Lower lobe of right lung (tissue), 2 donors: ENCODE measurements around the gene WBP2. TPM values are rescaled to one million over a fixed set of nuclear protein-coding genes. Genes with fewer than 3 reads are reported as not detected.

Experiments used
- ATAC-seq, 2 donors: fragments of 200-7000 bp; cut with Tn5 transposase; one replicate each; pipeline ENCODE4 v1.9.1; 2020 to 2022; ENCODE audit warnings: mild to moderate bottlenecking in 2 of 2, moderate library complexity in 2 of 2
- DNase-seq: peaks from one replicate; pipeline ENCODE4 v3.0.0-alpha.2; 2020
- H3K27ac ChIP-seq: fragments of 200-600 bp; one replicate; pipeline ENCODE4 v1.8.0; 2022
- H3K27me3 ChIP-seq: fragments of 200-600 bp; one replicate; pipeline ENCODE4 v1.8.0; 2022; ENCODE audit warnings: low read depth
- H3K36me3 ChIP-seq: fragments of 200-600 bp; one replicate; pipeline ENCODE4 v1.8.0; 2022; ENCODE audit warnings: mild to moderate bottlenecking
- H3K4me1 ChIP-seq: fragments of 200-600 bp; one replicate; pipeline ENCODE4 v1.8.0; 2022
- H3K4me3 ChIP-seq: fragments of 200-600 bp; one replicate; pipeline ENCODE4 v1.8.0; 2022; ENCODE audit warnings: mild to moderate bottlenecking
- H3K9me3 ChIP-seq: fragments of 200-600 bp; one replicate; pipeline ENCODE4 v1.8.0; 2022
- CTCF ChIP-seq: fragments of 200-600 bp; IDR thresholded peaks from one replicate; pipeline ENCODE4 v1.8.0; 2022; ENCODE audit warnings: antibody characterized with exemption, mild to moderate bottlenecking
- intact Hi-C: fragments of 100-400 bp; cut with DNase I; formaldehyde crosslinking; loops from one replicate; pipeline ENCODE4 v1.11.0; 2022
- total RNA-seq: library from RNA; stranded (reverse); fragmentation: NEBNext Ultra II Directional; extraction: Animal tissue kit (Norgen Biotek cat#: 25700); gene quantifications from one replicate; pipeline ENCODE4 v1.2.1, GENCODE V29; 2021
- donor health status: DM: no; HTN: yes; CAD: no; lungs with severe emphysema.

WBP2 gene
- total RNA-seq, 1 donor from 2014 or later: 145 TPM

GRCh38 chr17:75824050-75824552, 31.0 kb downstream of the WBP2 start:
- TF ChIP-seq CTCF: no peak
- no peak overlapping the region for H3K4me3 ChIP-seq
- intact Hi-C loops: no loop called here
- H3K36me3 ChIP-seq: peaks cover 93% of the 10 kb centered on the region
- no peak for DNase-seq
- no peaks in the 10 kb centered on the region for H3K27me3 ChIP-seq
- H3K27ac ChIP-seq: no peak overlapping the region
- ATAC-seq: no peak
- H3K9me3 ChIP-seq: no peaks in the 10 kb centered on the region
- H3K4me1 ChIP-seq: peaks cover 20% of the 10 kb centered on the region

- H3K27me3 ChIP-seq: no peaks in the 10 kb centered on the region
- no peak overlapping the region for H3K27ac ChIP-seq
- peaks cover 93% of the 10 kb centered on the region for H3K36me3 ChIP-seq
- H3K4me1 ChIP-seq: peaks cover 19% of the 10 kb centered on the region
- no peak for TF ChIP-seq CTCF
- H3K4me3 ChIP-seq: no peak overlapping the region
- DNase-seq: no peak
- H3K9me3 ChIP-seq: no peaks in the 10 kb centered on the region
- peak in 1 of 2 donors; percentile 1 for ATAC-seq
- intact Hi-C loops: no loop called here
Observed at GRCh38 chr17:75823257-75824041, 31.7 kb downstream of the WBP2 start.

- intact Hi-C loops: no loop called here
- H3K4me1 ChIP-seq: peaks cover 12% of the 10 kb centered on the region
- no peak for ATAC-seq
- H3K36me3 ChIP-seq: peaks cover 93% of the 10 kb centered on the region
- no peaks in the 10 kb centered on the region for H3K9me3 ChIP-seq
- H3K27me3 ChIP-seq: no peaks in the 10 kb centered on the region
- H3K27ac ChIP-seq: no peak overlapping the region
- DNase-seq: no peak
- TF ChIP-seq CTCF: no peak
- no peak overlapping the region for H3K4me3 ChIP-seq
Observed at GRCh38 chr17:75822800-75823166, 32.4 kb downstream of the WBP2 start.

- ATAC-seq: peak in 1 of 2 donors; percentile 23
- no peak for DNase-seq
- Histone ChIP-seq H3K4me1 (peaks cover 7% of the 10 kb centered on the region), H3K36me3 (peaks cover 95% of the 10 kb centered on the region), H3K4me3 (no peak overlapping the region), H3K27ac (peak overlapping the region; percentile 24), H3K9me3 (no peaks in the 10 kb centered on the region), H3K27me3 (no peaks in the 10 kb centered on the region)
- TF ChIP-seq CTCF: no peak
- intact Hi-C loops: no loop called here
Observed at GRCh38 chr17:75822119-75822799, 32.9 kb downstream of the WBP2 start.

GRCh38 chr17:75821552-75821951, 33.6 kb downstream of the WBP2 start:
- no peak for TF ChIP-seq CTCF
- intact Hi-C loops: no loop called here
- Histone ChIP-seq H3K27ac (no peak overlapping the region), H3K4me3 (no peak overlapping the region), H3K27me3 (no peaks in the 10 kb centered on the region), H3K36me3 (peaks cover 95% of the 10 kb centered on the region), H3K4me1 (no peaks in the 10 kb centered on the region), H3K9me3 (no peaks in the 10 kb centered on the region)
- DNase-seq (no peak), ATAC-seq (no peak)
